KBM-7 (cell line): ENCODE data around the gene ZDHHC16.
A peak's percentile ranks its signal among the peaks of the same experiment; 100 is the strongest.

Experiments
- DNase-seq: peaks from one replicate; pipeline ENCODE4 v3.0.0-alpha.2; 2015
- in situ Hi-C: fragments of 300-500 bp; cut with MboI; formaldehyde crosslinking; loops from 2 replicates; pipeline ENCODE4 v1.14.3; 2020; ENCODE audit warnings: low sequenced_read_pairs, low pct_unique_long_range_greater_than_20kb, mixed read lengths

The ZDHHC16 gene

GRCh38 chr10:97499561-97500296 is 53.8 kb downstream of the ZDHHC16 start:
- peak; percentile 42 for DNase-seq
- in situ Hi-C loops = no loop called here

GRCh38 chr10:97500297-97500575 is 54.3 kb downstream of the ZDHHC16 start:
- DNase-seq = no peak
- in situ Hi-C loops = no loop called here

GRCh38 chr10:97502916-97503315 is 56.9 kb downstream of the ZDHHC16 start:
- in situ Hi-C loops = no loop called here
- no peak for DNase-seq

- in situ Hi-C loops = no loop called here
- DNase-seq = peak; percentile 26
Observed at GRCh38 chr10:97503406-97503805, 57.4 kb downstream of the ZDHHC16 start.

- in situ Hi-C loops = no loop called here
- no peak for DNase-seq
Observed at GRCh38 chr10:97505152-97505551, 59.2 kb downstream of the ZDHHC16 start.

GRCh38 chr10:97506199-97506991 is 60.4 kb downstream of the ZDHHC16 start:
- in situ Hi-C loops = no loop called here
- DNase-seq = no peak
